KG1 (cell line): Measurements from ENCODE around the gene KCNA2.
A peak's percentile ranks its signal among the peaks of the same experiment; 100 is the strongest.

Source experiments
- DNase-seq: peaks from one replicate; lab custom pipeline; 2025; lab: John Stamatoyannopoulos, UW

Gene KCNA2

GRCh38 chr1:110628323-110629105 lies 22.4 kb upstream of the KCNA2 start:
- no peak for DNase-seq

- DNase-seq: no peak
These were observed 21.6 kb upstream of the KCNA2 start for GRCh38 chr1:110627764-110628163.

GRCh38 chr1:110626889-110627288 lies 20.7 kb upstream of the KCNA2 start:
- DNase-seq: no peak

- no peak for DNase-seq
These were observed 14.5 kb upstream of the KCNA2 start for GRCh38 chr1:110620686-110621085.

- no peak for DNase-seq
These were observed 14.1 kb upstream of the KCNA2 start for GRCh38 chr1:110620250-110620615.

- DNase-seq: peak; percentile 45
These were observed 13.5 kb upstream of the KCNA2 start for GRCh38 chr1:110619412-110620249.

- no peak for DNase-seq
These were observed 12.5 kb upstream of the KCNA2 start for GRCh38 chr1:110618668-110619067.

- no peak for DNase-seq
These were observed 11.4 kb upstream of the KCNA2 start for GRCh38 chr1:110617589-110617988.

GRCh38 chr1:110617116-110617515 lies 11.0 kb upstream of the KCNA2 start:
- no peak for DNase-seq

- DNase-seq: peak; percentile 12
These were observed 10.4 kb upstream of the KCNA2 start for GRCh38 chr1:110616587-110616986.

- peak; percentile 17 for DNase-seq
These were observed 9.5 kb upstream of the KCNA2 start for GRCh38 chr1:110615548-110616130.

- no peak for DNase-seq
These were observed 6.0 kb upstream of the KCNA2 start for GRCh38 chr1:110612060-110612745.

GRCh38 chr1:110610696-110611286 lies 4.6 kb upstream of the KCNA2 start:
- DNase-seq: no peak

- no peak for DNase-seq
These were observed 3.9 kb upstream of the KCNA2 start for GRCh38 chr1:110610084-110610483.

- DNase-seq: no peak
These were observed 2.1 kb upstream of the KCNA2 start for GRCh38 chr1:110608247-110608646.

GRCh38 chr1:110607536-110608230 lies 1.5 kb upstream of the KCNA2 start:
- no peak for DNase-seq

- no peak for DNase-seq
These were observed 738 bp upstream of the KCNA2 start for GRCh38 chr1:110606657-110607535.

GRCh38 chr1:110605446-110605845 lies 712 bp downstream of the KCNA2 start:
- no peak for DNase-seq

- no peak for DNase-seq
These were observed 1.5 kb downstream of the KCNA2 start for GRCh38 chr1:110604586-110605148.

- DNase-seq: no peak
These were observed 3.1 kb downstream of the KCNA2 start for GRCh38 chr1:110603058-110603457.
